HG02840 (cell line): Measurements from ENCODE around the gene DMAC2.
"Not testable (repeated sequence)": the region's sequence is repeated elsewhere in the genome, so short reads cannot be mapped to it uniquely, and the experiment has no call there.

Experiments used
- ATAC-seq: cut with Tn5 transposase; IDR thresholded peaks from one replicate; pipeline ENCODE4 v1.9.1; 2021; ENCODE audit warnings: mild to moderate bottlenecking, moderate library complexity, moderate number of reproducible peaks; ENCODE audit not compliant: unreplicated experiment, low FRiP score

Gene DMAC2

GRCh38 chr19:41439441-41440222, at the start of gene DMAC2:
Gene DMAC2, minus strand, starts transcription at chr19:41439912. Its CDS starts 13 bp downstream, at chr19:41439899.
- peak; percentile 89 for ATAC-seq

GRCh38 chr19:41486953-41487352, 47.2 kb upstream of the DMAC2 start:
- ATAC-seq = not testable (repeated sequence)

- ATAC-seq = no peak
These were observed 45.1 kb upstream of the DMAC2 start for GRCh38 chr19:41484822-41485221.

- no peak for ATAC-seq
These were observed 40.6 kb upstream of the DMAC2 start for GRCh38 chr19:41480336-41480735.

GRCh38 chr19:41479757-41480191, 40.1 kb upstream of the DMAC2 start:
- ATAC-seq = no peak

GRCh38 chr19:41478875-41479756, 39.4 kb upstream of the DMAC2 start:
- no peak for ATAC-seq

- ATAC-seq = no peak
These were observed 38.5 kb upstream of the DMAC2 start for GRCh38 chr19:41478171-41478570.

- no peak for ATAC-seq
These were observed 36.9 kb upstream of the DMAC2 start for GRCh38 chr19:41476583-41476982.

GRCh38 chr19:41463257-41464256, 23.8 kb upstream of the DMAC2 start:
- not testable (repeated sequence) for ATAC-seq

GRCh38 chr19:41462497-41462896, 22.8 kb upstream of the DMAC2 start:
- ATAC-seq = no peak

GRCh38 chr19:41457241-41457640, 17.5 kb upstream of the DMAC2 start:
- no peak for ATAC-seq

GRCh38 chr19:41456342-41456918, 16.7 kb upstream of the DMAC2 start:
- no peak for ATAC-seq

GRCh38 chr19:41455936-41456335, 16.2 kb upstream of the DMAC2 start:
- ATAC-seq = no peak

- no peak for ATAC-seq
These were observed 13.0 kb upstream of the DMAC2 start for GRCh38 chr19:41452584-41453275.

GRCh38 chr19:41449865-41450178, 10.1 kb upstream of the DMAC2 start:
- no peak for ATAC-seq

- no peak for ATAC-seq
These were observed 9.6 kb upstream of the DMAC2 start for GRCh38 chr19:41449079-41449864.

GRCh38 chr19:41447732-41448332, 8.1 kb upstream of the DMAC2 start:
- ATAC-seq = no peak

- ATAC-seq = no peak
These were observed 5.9 kb upstream of the DMAC2 start for GRCh38 chr19:41445575-41445974.
